Activated CD4-positive, alpha-beta memory T cell treated with anti-CD3 and anti-CD28 coated beads, Interleukin-2, amount 10 ng/mL, durations not matched to agents 7 days and 5 days (primary cell): Measurements from ENCODE around the gene JCHAIN. TPM values are rescaled to one million over a fixed set of nuclear protein-coding genes. Genes with fewer than 3 reads are reported as not detected.
"Not testable (repeated sequence)": the region's sequence is repeated elsewhere in the genome, so short reads cannot be mapped to it uniquely, and the experiment has no call there.

ENCODE experiments used
- CTCF ChIA-PET: fragments of 350-600 bp; sonication (Branson Sonifier 250); formaldehyde crosslinking; loops from one replicate; lab custom pipeline; 2021; ENCODE audit warnings: antibody characterized with exemption, inconsistent platforms; lab: Charles Lee
- POLR2A ChIA-PET: fragments of 350-600 bp; sonication (Branson Sonifier 250); formaldehyde crosslinking; loops from one replicate; lab custom pipeline; 2021; ENCODE audit warnings: antibody characterized with exemption; lab: Charles Lee
- DNase-seq: peaks from one replicate; pipeline ENCODE4 v3.0.0-alpha.2; 2020
- H3K27ac Mint-ChIP-seq: one replicate; pipeline ENCODE4 v1.8.0; 2021; ENCODE audit warnings: mild to moderate bottlenecking, mixed read lengths
- H3K27me3 Mint-ChIP-seq: one replicate; pipeline ENCODE4 v1.8.0; 2021; ENCODE audit warnings: mixed read lengths
- H3K36me3 Mint-ChIP-seq: one replicate; pipeline ENCODE4 v1.8.0; 2021; ENCODE audit warnings: low read depth, mixed read lengths
- H3K4me1 Mint-ChIP-seq: one replicate; pipeline ENCODE4 v1.8.0; 2021; ENCODE audit warnings: mixed read lengths
- H3K4me3 Mint-ChIP-seq: one replicate; pipeline ENCODE4 v1.8.0; 2021; ENCODE audit warnings: mild to moderate bottlenecking, mixed read lengths
- H3K9me3 Mint-ChIP-seq: one replicate; pipeline ENCODE4 v1.8.0; 2021; ENCODE audit warnings: mixed read lengths
- total RNA-seq, 2 experiments: library from RNA; stranded (reverse); gene quantifications; one replicate each; pipeline ENCODE4 v1.2.3, GENCODE V29; 2021

The JCHAIN gene
- total RNA-seq, 2 experiments from 2014 or later = 0.35 TPM; not detected in 1

GRCh38 chr4:70660106-70660505, 6.2 kb downstream of the JCHAIN start:
- no peak for DNase-seq
- no peaks in the 10 kb centered on the region for H3K9me3 Mint-ChIP-seq
- ChIA-PET POLR2A (no interaction called here), CTCF (no interaction called here)
- no peak overlapping the region for H3K27ac Mint-ChIP-seq
- H3K36me3 Mint-ChIP-seq = no peaks in the 10 kb centered on the region
- H3K27me3 Mint-ChIP-seq = peaks cover 8% of the 10 kb centered on the region
- H3K4me1 Mint-ChIP-seq = peaks cover 11% of the 10 kb centered on the region
- H3K4me3 Mint-ChIP-seq = no peak overlapping the region

- H3K27me3 Mint-ChIP-seq = peaks cover 14% of the 10 kb centered on the region
- H3K4me3 Mint-ChIP-seq = no peak overlapping the region
- H3K4me1 Mint-ChIP-seq = peaks cover 11% of the 10 kb centered on the region
- ChIA-PET CTCF (no interaction called here), POLR2A (interaction anchor here (0.6 kb wide), 1 partner anchor 279 kb away, joined by 3 read pairs; no protein-coding TSS in a partner anchor)
- no peak for DNase-seq
- no peaks in the 10 kb centered on the region for H3K36me3 Mint-ChIP-seq
- H3K9me3 Mint-ChIP-seq = no peaks in the 10 kb centered on the region
- H3K27ac Mint-ChIP-seq = no peak overlapping the region
These were observed 7.9 kb downstream of the JCHAIN start for GRCh38 chr4:70658418-70658817.

GRCh38 chr4:70657326-70657725, 9.0 kb downstream of the JCHAIN start:
- H3K4me1 Mint-ChIP-seq = peaks cover 11% of the 10 kb centered on the region
- CTCF ChIA-PET = interaction anchor here (1.2 kb wide), 2 partner anchors 79 to 527 kb away, joined by 3 read pairs; no protein-coding TSS in a partner anchor
- no peak for DNase-seq
- H3K27me3 Mint-ChIP-seq = peaks cover 15% of the 10 kb centered on the region
- POLR2A ChIA-PET = no interaction called here
- no peaks in the 10 kb centered on the region for H3K36me3 Mint-ChIP-seq
- no peak overlapping the region for H3K4me3 Mint-ChIP-seq
- H3K9me3 Mint-ChIP-seq = no peaks in the 10 kb centered on the region
- H3K27ac Mint-ChIP-seq = no peak overlapping the region

- no peak for DNase-seq
- CTCF ChIA-PET = no interaction called here
- Mint-ChIP-seq H3K4me3 (no peak overlapping the region), H3K27ac (no peak overlapping the region), H3K27me3 (peaks cover 15% of the 10 kb centered on the region), H3K9me3 (no peaks in the 10 kb centered on the region), H3K36me3 (no peaks in the 10 kb centered on the region), H3K4me1 (peaks cover 4% of the 10 kb centered on the region)
- POLR2A ChIA-PET = no interaction called here
These were observed 11.7 kb downstream of the JCHAIN start for GRCh38 chr4:70654605-70655011.

GRCh38 chr4:70651864-70652506, 14.3 kb downstream of the JCHAIN start:
- CTCF ChIA-PET = interaction anchor here (0.6 to 2.2 kb wide), 17 partner anchors 11 to 1060 kb away, joined by 3 to 9 read pairs (median 4); partner anchors contain the start of genes ENAM and MOB1B
- Mint-ChIP-seq H3K27me3 (peaks cover 7% of the 10 kb centered on the region), H3K4me3 (no peak overlapping the region)

GRCh38 chr4:70650741-70651140, 15.6 kb downstream of the JCHAIN start:
- H3K4me3 Mint-ChIP-seq, H3K27ac Mint-ChIP-seq, H3K36me3 Mint-ChIP-seq, H3K9me3 Mint-ChIP-seq, POLR2A ChIA-PET, H3K27me3 Mint-ChIP-seq, DNase-seq, H3K4me1 Mint-ChIP-seq: not testable (repeated sequence)
- CTCF ChIA-PET = interaction anchor here (0.8 to 2.2 kb wide), 2 partner anchors 39 to 187 kb away, joined by 4 to 9 read pairs; no protein-coding TSS in a partner anchor

More at GRCh38 chr4:70651864-70652506, 14.3 kb downstream of the JCHAIN start:
- no peak for DNase-seq
- POLR2A ChIA-PET = no interaction called here
- H3K9me3 Mint-ChIP-seq = no peaks in the 10 kb centered on the region
- no peaks in the 10 kb centered on the region for H3K36me3 Mint-ChIP-seq
- no peak overlapping the region for H3K27ac Mint-ChIP-seq
- H3K4me1 Mint-ChIP-seq = peaks cover 4% of the 10 kb centered on the region

GRCh38 chr4:70640192-70640591, 26.1 kb downstream of the JCHAIN start:
- H3K27ac Mint-ChIP-seq = no peak overlapping the region
- POLR2A ChIA-PET = no interaction called here
- H3K4me3 Mint-ChIP-seq = no peak overlapping the region
- peaks cover 3% of the 10 kb centered on the region for H3K27me3 Mint-ChIP-seq
- H3K9me3 Mint-ChIP-seq = no peaks in the 10 kb centered on the region
- CTCF ChIA-PET = no interaction called here
- no peaks in the 10 kb centered on the region for H3K36me3 Mint-ChIP-seq
- DNase-seq = no peak
- peaks cover 6% of the 10 kb centered on the region for H3K4me1 Mint-ChIP-seq

- Mint-ChIP-seq H3K27me3 (peaks cover 12% of the 10 kb centered on the region), H3K4me1 (peaks cover 6% of the 10 kb centered on the region), H3K36me3 (no peaks in the 10 kb centered on the region), H3K4me3 (no peak overlapping the region), H3K27ac (no peak overlapping the region), H3K9me3 (no peaks in the 10 kb centered on the region)
- DNase-seq = no peak
- CTCF ChIA-PET = interaction anchor here (1.0 kb wide), 1 partner anchor 14 kb away, joined by 3 read pairs; no protein-coding TSS in a partner anchor
- POLR2A ChIA-PET = no interaction called here
These were observed 28.9 kb downstream of the JCHAIN start for GRCh38 chr4:70637239-70637913.

- Mint-ChIP-seq H3K4me3 (no peak overlapping the region), H3K27me3 (peaks cover 16% of the 10 kb centered on the region), H3K36me3 (no peaks in the 10 kb centered on the region), H3K27ac (no peak overlapping the region), H3K9me3 (no peaks in the 10 kb centered on the region), H3K4me1 (no peaks in the 10 kb centered on the region)
- no peak for DNase-seq
- ChIA-PET CTCF (no interaction called here), POLR2A (no interaction called here)
These were observed 31.8 kb downstream of the JCHAIN start for GRCh38 chr4:70634482-70634881.

- CTCF ChIA-PET = no interaction called here
- no peak for DNase-seq
- H3K27ac Mint-ChIP-seq = no peak overlapping the region
- H3K9me3 Mint-ChIP-seq = no peaks in the 10 kb centered on the region
- POLR2A ChIA-PET = no interaction called here
- H3K36me3 Mint-ChIP-seq = no peaks in the 10 kb centered on the region
- H3K27me3 Mint-ChIP-seq = peaks cover 16% of the 10 kb centered on the region
- H3K4me3 Mint-ChIP-seq = no peak overlapping the region
- H3K4me1 Mint-ChIP-seq = no peaks in the 10 kb centered on the region
These were observed 34.3 kb downstream of the JCHAIN start for GRCh38 chr4:70632028-70632427.

GRCh38 chr4:70630162-70630561, 36.1 kb downstream of the JCHAIN start:
- no peak for DNase-seq
- H3K9me3 Mint-ChIP-seq = no peaks in the 10 kb centered on the region
- CTCF ChIA-PET = no interaction called here

GRCh38 chr4:70629469-70630090, 36.7 kb downstream of the JCHAIN start:
- H3K9me3 Mint-ChIP-seq = no peaks in the 10 kb centered on the region
- H3K27ac Mint-ChIP-seq = no peak overlapping the region
- no peaks in the 10 kb centered on the region for H3K4me1 Mint-ChIP-seq
- peaks cover 16% of the 10 kb centered on the region for H3K27me3 Mint-ChIP-seq
- no peaks in the 10 kb centered on the region for H3K36me3 Mint-ChIP-seq
- H3K4me3 Mint-ChIP-seq = no peak overlapping the region
- POLR2A ChIA-PET = no interaction called here
- CTCF ChIA-PET = no interaction called here
- no peak for DNase-seq

More at GRCh38 chr4:70630162-70630561, 36.1 kb downstream of the JCHAIN start:
- Mint-ChIP-seq H3K4me3 (no peak overlapping the region), H3K27ac (no peak overlapping the region), H3K36me3 (no peaks in the 10 kb centered on the region), H3K27me3 (peaks cover 16% of the 10 kb centered on the region), H3K4me1 (no peaks in the 10 kb centered on the region)
- POLR2A ChIA-PET = no interaction called here

GRCh38 chr4:70628444-70628843, 37.9 kb downstream of the JCHAIN start, which contains the start of gene ENAM:
ENAM (plus strand) TSS chr4:70628744; CDS start chr4:70629501, 757 bp downstream.
- no peak for DNase-seq
- Mint-ChIP-seq H3K4me3 (no peak within 1 kb of the TSS), H3K9me3 (no peaks in the 10 kb centered on the region), H3K4me1 (no peaks in the 10 kb centered on the region), H3K27me3 (peaks cover 8% of the 10 kb centered on the region), H3K36me3 (no peaks in the 10 kb centered on the region), H3K27ac (no peak within 1 kb of the TSS)
- CTCF ChIA-PET = interaction anchor here (1.3 kb wide), 1 partner anchor 24 kb away, joined by 4 read pairs; no protein-coding TSS in a partner anchor
- POLR2A ChIA-PET = no interaction called here
